Kidney epithelial cell (primary cell): ENCODE results near the gene UNC13D. TPM values are rescaled to one million over a fixed set of nuclear protein-coding genes. Genes with fewer than 3 reads are reported as not detected.
"Not testable (repeated sequence)": the region's sequence is repeated elsewhere in the genome, so short reads cannot be mapped to it uniquely, and the experiment has no call there.

ENCODE experiments used
- DNase-seq: peaks from one replicate; pipeline ENCODE4 v3.0.0-alpha.2; 2010; ENCODE audit warnings: low read depth
- H3K27me3 ChIP-seq: 2 replicates; pipeline ENCODE4 v1.6.0; 2011; ENCODE audit warnings: low read length; ENCODE audit not compliant: control insufficient read depth, insufficient read depth
- H3K36me3 ChIP-seq: 2 replicates; pipeline ENCODE4 v1.5.1; 2011; ENCODE audit warnings: low read length; ENCODE audit not compliant: control insufficient read depth, insufficient read depth
- H3K4me3 ChIP-seq: 2 replicates; pipeline ENCODE4 v1.5.1; 2011; ENCODE audit warnings: low read depth, mild to moderate bottlenecking, control low read depth, low read length
- total RNA-seq: library from RNA; depleted of rRNA; stranded (reverse); fragments of >200 nt; gene quantifications from 2 replicates; pipeline ENCODE4 v1.2.3, GENCODE V29; 2015
- TF ChIP-seq, protein P1 (sequence below): IDR thresholded peaks from 2 replicates; pipeline ENCODE4 v1.5.1; 2011; ENCODE audit warnings: mild to moderate bottlenecking, moderate library complexity, low read length, control low read depth, inconsistent platforms; ENCODE audit not compliant: insufficient read depth, poor library complexity, severe bottlenecking

UNC13D gene
- total RNA-seq, 1 donor from 2014 or later = 14.0 TPM

DNA sequence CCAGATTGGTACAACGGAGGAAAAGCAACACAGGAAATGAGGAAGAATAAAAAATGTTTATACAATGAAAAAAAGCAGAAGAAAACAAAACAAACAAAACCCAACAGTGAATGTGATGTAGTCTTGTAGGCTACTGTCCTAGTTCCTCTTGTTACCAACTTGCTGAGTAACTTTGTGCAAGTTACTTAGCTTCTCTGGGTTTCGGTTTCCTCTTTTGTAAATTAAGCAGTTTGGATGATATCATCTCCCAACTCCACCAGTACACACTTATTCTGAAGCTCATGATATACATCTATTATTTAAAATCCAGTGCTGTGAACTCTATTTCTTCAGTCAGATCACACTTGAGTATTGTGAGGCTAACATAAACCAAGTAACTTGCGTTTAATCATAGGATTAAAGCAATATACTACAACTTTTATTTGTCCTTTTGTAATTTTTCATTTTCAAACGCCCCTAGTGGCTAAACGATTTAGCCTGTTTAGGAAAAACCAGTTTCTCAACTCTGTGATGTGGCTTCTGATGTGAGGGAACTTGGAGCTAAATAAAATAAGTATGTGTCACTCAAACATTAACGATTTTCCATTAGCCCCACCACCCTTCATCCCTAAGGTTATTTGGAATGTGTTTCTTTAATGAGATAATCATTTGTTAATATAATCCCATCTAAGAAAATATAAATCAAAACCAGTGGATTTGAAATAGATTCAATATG is 61.0 kb downstream of the UNC13D start:
- H3K27me3 ChIP-seq = no peaks in the 10 kb centered on the region
- H3K36me3 ChIP-seq = peaks cover 4% of the 10 kb centered on the region
- no peak overlapping the region for H3K4me3 ChIP-seq
- no peak for DNase-seq
- TF ChIP-seq, protein P1, sequence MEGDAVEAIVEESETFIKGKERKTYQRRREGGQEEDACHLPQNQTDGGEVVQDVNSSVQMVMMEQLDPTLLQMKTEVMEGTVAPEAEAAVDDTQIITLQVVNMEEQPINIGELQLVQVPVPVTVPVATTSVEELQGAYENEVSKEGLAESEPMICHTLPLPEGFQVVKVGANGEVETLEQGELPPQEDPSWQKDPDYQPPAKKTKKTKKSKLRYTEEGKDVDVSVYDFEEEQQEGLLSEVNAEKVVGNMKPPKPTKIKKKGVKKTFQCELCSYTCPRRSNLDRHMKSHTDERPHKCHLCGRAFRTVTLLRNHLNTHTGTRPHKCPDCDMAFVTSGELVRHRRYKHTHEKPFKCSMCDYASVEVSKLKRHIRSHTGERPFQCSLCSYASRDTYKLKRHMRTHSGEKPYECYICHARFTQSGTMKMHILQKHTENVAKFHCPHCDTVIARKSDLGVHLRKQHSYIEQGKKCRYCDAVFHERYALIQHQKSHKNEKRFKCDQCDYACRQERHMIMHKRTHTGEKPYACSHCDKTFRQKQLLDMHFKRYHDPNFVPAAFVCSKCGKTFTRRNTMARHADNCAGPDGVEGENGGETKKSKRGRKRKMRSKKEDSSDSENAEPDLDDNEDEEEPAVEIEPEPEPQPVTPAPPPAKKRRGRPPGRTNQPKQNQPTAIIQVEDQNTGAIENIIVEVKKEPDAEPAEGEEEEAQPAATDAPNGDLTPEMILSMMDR = peak; percentile 70

DNA sequence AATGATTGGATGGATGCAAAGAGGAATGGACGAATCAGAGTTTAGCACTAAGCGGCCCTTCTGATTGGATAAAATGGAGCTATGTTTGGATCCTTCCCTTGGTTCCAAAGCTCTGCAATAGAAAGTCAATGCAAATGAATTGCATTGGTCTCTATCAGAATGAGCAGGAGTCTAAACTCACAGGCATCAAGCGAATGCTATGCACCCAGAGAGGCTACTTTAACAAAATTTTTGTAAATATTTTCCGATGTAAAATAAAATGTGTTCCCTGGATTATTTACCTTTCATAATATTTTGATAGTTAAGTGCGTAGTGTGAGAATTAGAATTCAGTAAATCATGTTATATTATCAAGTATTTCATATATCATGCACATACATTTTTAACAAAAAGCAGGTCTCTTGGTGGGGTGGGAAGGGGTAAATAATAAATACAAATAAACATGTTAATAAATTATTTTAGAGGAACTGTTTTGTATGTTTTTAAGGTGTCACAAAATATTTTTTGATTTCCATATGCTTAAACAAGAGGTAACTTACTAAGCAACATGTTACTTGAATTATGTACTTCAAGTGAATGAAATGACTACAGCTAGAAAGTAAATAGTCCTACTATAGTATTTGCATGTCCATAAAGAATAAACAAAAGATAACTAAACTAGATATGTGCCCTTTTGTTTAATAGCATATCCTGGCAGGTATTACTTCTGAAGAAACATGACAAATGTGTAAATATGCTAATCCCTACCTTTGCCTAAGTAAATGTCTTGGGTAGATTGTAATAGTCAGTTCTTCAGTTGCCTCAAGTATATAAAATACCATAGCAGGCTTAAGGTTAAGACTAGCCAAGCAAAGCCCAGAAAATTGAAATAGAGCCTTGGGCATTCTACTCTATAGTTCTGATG is 64.0 kb downstream of the UNC13D start:
- Histone ChIP-seq H3K27me3 (no peaks in the 10 kb centered on the region), H3K4me3 (no peak overlapping the region), H3K36me3 (peaks cover 4% of the 10 kb centered on the region)
- TF ChIP-seq, protein P1 = no peak
- DNase-seq = no peak

DNA sequence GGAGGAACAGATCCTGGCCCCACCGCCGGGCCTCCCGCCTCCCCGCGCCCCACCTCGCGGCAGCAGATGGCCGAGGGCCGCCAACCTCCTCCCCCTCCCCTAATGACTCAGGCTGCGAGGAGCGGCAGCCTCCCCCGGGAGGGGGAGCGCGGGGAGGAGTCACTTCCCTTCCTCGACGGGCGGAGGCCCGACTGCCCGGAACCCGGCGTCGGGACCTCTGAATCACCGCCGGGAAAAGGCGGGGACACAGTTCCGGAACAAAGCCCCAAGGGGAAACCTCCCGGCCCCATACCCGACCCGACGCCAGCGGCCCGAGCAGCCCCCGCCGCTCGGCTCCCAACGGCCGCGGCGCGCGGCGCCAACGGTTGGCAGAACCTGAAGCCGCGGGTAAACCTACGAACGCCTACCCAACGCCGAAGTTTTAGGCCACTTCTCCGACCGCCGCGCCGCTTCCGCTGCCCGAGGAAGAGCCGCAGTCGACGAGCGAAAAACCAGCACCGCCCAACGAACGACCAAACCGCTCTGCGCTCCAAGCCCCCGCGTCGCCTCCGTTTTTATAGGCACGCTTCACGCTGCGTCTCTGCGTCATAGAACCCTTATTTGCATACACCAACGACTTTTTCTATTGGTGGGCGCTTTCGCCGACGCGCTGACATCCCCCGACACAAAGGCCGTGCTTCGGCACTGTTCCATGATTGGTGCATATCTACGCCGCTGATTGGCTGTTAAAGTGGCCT is 64.8 kb downstream of the UNC13D start:
- no peaks in the 10 kb centered on the region for H3K27me3 ChIP-seq
- DNase-seq = peak; percentile 98
- TF ChIP-seq, protein P1 = no peak
- H3K4me3 ChIP-seq = peak overlapping the region; percentile 91
- H3K36me3 ChIP-seq = peaks cover 4% of the 10 kb centered on the region

DNA sequence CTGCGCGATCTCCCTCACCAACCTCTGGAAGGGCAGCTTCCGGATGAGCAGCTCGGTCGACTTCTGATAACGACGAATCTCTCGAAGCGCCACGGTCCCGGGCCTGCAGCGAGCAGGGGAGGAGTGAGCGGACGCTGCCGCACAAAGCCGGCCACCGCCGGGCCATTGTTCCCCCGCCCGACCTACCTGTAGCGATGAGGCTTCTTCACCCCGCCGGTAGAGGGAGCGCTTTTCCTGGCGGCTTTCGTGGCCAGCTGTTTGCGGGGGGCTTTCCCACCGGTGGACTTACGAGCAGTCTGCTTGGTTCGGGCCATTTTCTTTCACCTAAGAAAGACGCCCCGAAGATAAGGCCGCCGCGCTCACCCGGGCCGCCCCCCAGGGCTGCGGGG is 65.3 kb downstream of the UNC13D start:
- peaks cover 4% of the 10 kb centered on the region for H3K36me3 ChIP-seq
- no peaks in the 10 kb centered on the region for H3K27me3 ChIP-seq
- peak overlapping the region; percentile 91 for H3K4me3 ChIP-seq
- no peak for DNase-seq
- TF ChIP-seq, protein P1 = peak; percentile 54

DNA sequence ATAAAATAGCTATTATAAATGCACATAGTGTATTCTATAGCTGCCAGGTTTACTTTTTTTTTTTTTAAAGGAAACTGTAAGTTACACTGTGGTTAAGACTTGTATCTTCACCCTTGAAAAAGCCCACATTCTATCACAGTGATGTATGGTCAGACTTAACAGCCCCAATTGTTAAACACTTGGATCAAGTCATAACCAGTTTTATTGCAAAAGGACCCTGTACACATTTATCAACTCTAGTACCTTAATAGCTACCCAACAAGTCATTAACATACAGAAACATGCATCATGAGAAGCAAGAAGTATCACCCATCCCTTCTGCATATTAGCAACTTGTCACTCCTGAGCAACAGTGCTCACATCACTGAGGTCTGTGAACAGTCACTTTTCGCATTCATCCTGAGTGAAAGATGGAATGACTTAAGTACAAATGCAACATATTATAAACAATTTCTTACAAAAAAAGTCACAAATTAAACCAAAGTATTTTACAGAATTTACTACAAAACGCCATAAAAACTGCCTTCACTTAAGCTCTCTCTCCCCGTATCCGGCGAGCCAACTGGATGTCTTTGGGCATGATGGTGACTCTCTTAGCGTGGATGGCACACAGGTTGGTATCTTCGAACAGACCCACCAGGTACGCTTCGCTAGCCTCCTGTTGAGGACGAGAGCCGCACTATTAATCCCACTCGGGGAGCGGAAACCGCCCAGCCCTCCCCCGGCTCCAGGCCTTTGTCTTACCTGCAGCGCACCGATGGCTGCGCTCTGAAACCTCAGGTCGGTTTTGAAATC is 65.9 kb downstream of the UNC13D start:
- DNase-seq, H3K27me3 ChIP-seq, H3K36me3 ChIP-seq: not testable (repeated sequence)
- peak overlapping the region; percentile 91 for H3K4me3 ChIP-seq
